Calu3 (cell line): ENCODE results near the gene PHC3. TPM values are rescaled to one million over a fixed set of nuclear protein-coding genes. Genes with fewer than 3 reads are reported as not detected.
A peak's percentile ranks its signal among the peaks of the same experiment; 100 is the strongest.

Source experiments
- BruUV-seq: library from RNA; stranded (reverse); fragments of 400-500 nt; replicated peaks from 2 replicates; lab custom pipeline; 2021; lab: Mats Ljungman, UMichigan
- CTCF ChIA-PET: fragments of 300-600 bp; sonication (Branson Sonifier 250); formaldehyde crosslinking; loops from one replicate; lab custom pipeline; 2022; ENCODE audit warnings: antibody characterized with exemption; lab: Charles Lee
- DNase-seq: peaks from one replicate; pipeline ENCODE4 v3.0.0; 2022
- H3K27ac Mint-ChIP-seq: one replicate; pipeline ENCODE4 v1.8.0; 2022; ENCODE audit warnings: mixed read lengths; ENCODE audit not compliant: unreplicated experiment
- H3K27me3 Mint-ChIP-seq: one replicate; pipeline ENCODE4 v1.8.0; 2022; ENCODE audit warnings: mixed read lengths; ENCODE audit not compliant: unreplicated experiment
- H3K36me3 Mint-ChIP-seq: one replicate; pipeline ENCODE4 v1.8.0; 2022; ENCODE audit warnings: mild to moderate bottlenecking, moderate library complexity, mixed read lengths; ENCODE audit not compliant: insufficient read depth, unreplicated experiment
- H3K4me1 Mint-ChIP-seq: one replicate; pipeline ENCODE4 v1.8.0; 2022; ENCODE audit warnings: mild to moderate bottlenecking, low read depth, mixed read lengths; ENCODE audit not compliant: unreplicated experiment
- H3K4me3 Mint-ChIP-seq: one replicate; pipeline ENCODE4 v1.8.0; 2022; ENCODE audit warnings: mild to moderate bottlenecking, low read depth, moderate library complexity, mixed read lengths; ENCODE audit not compliant: unreplicated experiment
- H3K9me3 Mint-ChIP-seq: one replicate; pipeline ENCODE4 v1.8.0; 2022; ENCODE audit warnings: low read depth, mixed read lengths; ENCODE audit not compliant: unreplicated experiment
- intact Hi-C: fragments of 100-400 bp; cut with micrococcal nuclease; formaldehyde crosslinking; loops from one replicate; pipeline ENCODE4 v1.10.0; 2022; ENCODE audit not compliant: unreplicated experiment
- total RNA-seq: library from RNA; stranded (reverse); gene quantifications from 2 replicates; pipeline ENCODE4 v1.2.3, GENCODE V29; 2022
- TF ChIP-seq, protein P1 (sequence below): fragments of 200-600 bp; IDR thresholded peaks from one replicate; pipeline ENCODE4 v1.8.0; 2022; ENCODE audit warnings: antibody characterized with exemption; ENCODE audit not compliant: unreplicated experiment

Gene PHC3
- total RNA-seq, 1 experiment from 2014 or later: 113 TPM

GRCh38 chr3:170038434-170039110 lies 143.0 kb downstream of the PHC3 start:
- H3K9me3 Mint-ChIP-seq: no peaks in the 10 kb centered on the region
- intact Hi-C loops: loop anchor here (5.0 kb wide), 1 partner anchor 56 kb away; no protein-coding TSS in a partner anchor
- CTCF ChIA-PET: interaction anchor here (0.6 to 1.3 kb wide), 8 partner anchors 11 to 211 kb away, joined by 3 to 6 read pairs (median 3); no protein-coding TSS in a partner anchor
- BruUV-seq: no TSS peak
- peaks cover 22% of the 10 kb centered on the region for H3K36me3 Mint-ChIP-seq
- peak overlapping the region; percentile 75 for H3K27ac Mint-ChIP-seq
- DNase-seq: peak; percentile 79
- H3K4me1 Mint-ChIP-seq: peaks cover 22% of the 10 kb centered on the region
- H3K4me3 Mint-ChIP-seq: peak overlapping the region; percentile 93
- no peaks in the 10 kb centered on the region for H3K27me3 Mint-ChIP-seq
- TF ChIP-seq, protein P1, sequence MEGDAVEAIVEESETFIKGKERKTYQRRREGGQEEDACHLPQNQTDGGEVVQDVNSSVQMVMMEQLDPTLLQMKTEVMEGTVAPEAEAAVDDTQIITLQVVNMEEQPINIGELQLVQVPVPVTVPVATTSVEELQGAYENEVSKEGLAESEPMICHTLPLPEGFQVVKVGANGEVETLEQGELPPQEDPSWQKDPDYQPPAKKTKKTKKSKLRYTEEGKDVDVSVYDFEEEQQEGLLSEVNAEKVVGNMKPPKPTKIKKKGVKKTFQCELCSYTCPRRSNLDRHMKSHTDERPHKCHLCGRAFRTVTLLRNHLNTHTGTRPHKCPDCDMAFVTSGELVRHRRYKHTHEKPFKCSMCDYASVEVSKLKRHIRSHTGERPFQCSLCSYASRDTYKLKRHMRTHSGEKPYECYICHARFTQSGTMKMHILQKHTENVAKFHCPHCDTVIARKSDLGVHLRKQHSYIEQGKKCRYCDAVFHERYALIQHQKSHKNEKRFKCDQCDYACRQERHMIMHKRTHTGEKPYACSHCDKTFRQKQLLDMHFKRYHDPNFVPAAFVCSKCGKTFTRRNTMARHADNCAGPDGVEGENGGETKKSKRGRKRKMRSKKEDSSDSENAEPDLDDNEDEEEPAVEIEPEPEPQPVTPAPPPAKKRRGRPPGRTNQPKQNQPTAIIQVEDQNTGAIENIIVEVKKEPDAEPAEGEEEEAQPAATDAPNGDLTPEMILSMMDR: peak; percentile 55

Other genes with a start within 250 kb of the PHC3 start
- gene SEC62, start 214.9 kb downstream of the PHC3 start, total RNA-seq: 143 and 148 TPM in 2 replicates
- 48.6 and 53.8 TPM in 2 replicates for gene GPR160, start 143.7 kb downstream of the PHC3 start, total RNA-seq
- gene PRKCI, start 40.7 kb upstream of the PHC3 start, total RNA-seq: 79.5 and 85.6 TPM in 2 replicates
- gene SKIL, start 176.0 kb upstream of the PHC3 start, total RNA-seq: 184 and 265 TPM in 2 replicates
- 5.1 and 8.7 TPM in 2 replicates for gene CLDN11, start 237.1 kb upstream of the PHC3 start, total RNA-seq